K562 (cell line): ENCODE measurements around the gene ABHD12. TPM values are rescaled to one million over a fixed set of nuclear protein-coding genes. Genes with fewer than 3 reads are reported as not detected.

Experiments used
- CREBBP ChIP-seq: IDR thresholded peaks from one replicate; pipeline ENCODE4 v1.6.1; 2012; ENCODE audit warnings: low read depth, mild to moderate bottlenecking, control low read depth, inconsistent platforms, low read length
- ETV6 ChIP-seq, 3 experiments: fragments of 150-350 bp in 1 of 3; sonication (generic) in 1 of 3; formaldehyde crosslinking in 1 of 3; IDR thresholded peaks; 2 replicates each; pipeline versions ENCODE4 v1.6.1 to v1.8.0; 2014 to 2022; ENCODE audit warnings: borderline replicate concordance in 2 of 3, low read depth in 2 of 3, antibody characterized with exemption in 1 of 3, low read length in 1 of 3, mild to moderate bottlenecking in 1 of 3, missing genetic modification reagents in 1 of 3
- RCOR1 ChIP-seq, 2 experiments: IDR thresholded peaks; 2 replicates each; pipeline ENCODE4 v1.6.1; 2012; ENCODE audit warnings: low read depth in 2 of 2, low read length in 2 of 2, borderline replicate concordance in 1 of 2, improper control_type of control experiment in 1 of 2
- RERE ChIP-seq: sonication (generic); formaldehyde crosslinking; IDR thresholded peaks from 2 replicates; pipeline ENCODE4 v1.8.0; 2023; ENCODE audit warnings: missing genetic modification reagents, mild to moderate bottlenecking, borderline replicate concordance
- RHOXF2B ChIP-seq: fragments of 250-450 bp; sonication (Bioruptor Pico); conservative IDR thresholded peaks from 2 replicates; pipeline ENCODE4 v1.5.1; 2021
- ZNF778 ChIP-seq: fragments of 450-650 bp; formaldehyde crosslinking; IDR thresholded peaks from 2 replicates; pipeline ENCODE4 v1.4.0; 2020; ENCODE audit warnings: mild to moderate bottlenecking, moderate library complexity
- polyA plus RNA-seq, 8 experiments: library from polyadenylated mRNA; depleted of rRNA in 4 of 8; stranded (reverse) in 5 of 8; unstranded in 3 of 8; fragments of >200 nt; fragmentation: Nextera tagmentation in 2 of 8; fragmentation: Illumina TruSeq in 1 of 8; extraction: Ambion mirVana in 2 of 8; extraction: Trizol in 1 of 8; gene quantifications; 2 replicates each; pipeline versions ENCODE4 v1.2.1 to v1.2.3, GENCODE V29; 2011 to 2014; ENCODE audit warnings: inconsistent platforms in 1 of 8, missing spikeins in 1 of 8
- total RNA-seq, 7 experiments: library from RNA; depleted of rRNA in 6 of 7; stranded (reverse); fragments of >200 nt in 6 of 7; fragmentation: Illumina TruSeq in 2 of 7; extraction: Trizol in 2 of 7; gene quantifications; 2 replicates each; pipeline versions ENCODE4 v1.2.1 to v1.2.3, GENCODE V29; 2011 to 2021; ENCODE audit warnings: low replicate concordance in 1 of 7

The ABHD12 gene
- total and polyA plus RNA-seq, 9 of the 15 experiments (the other 6 are each of a cell fraction or from before 2014, with no cell fraction given): 0.65 to 15.6 (median 9.1) TPM

- TF ChIP-seq RERE (no peak), RHOXF2B (CRISPR knock-in tag) (no peak), ZNF778 (CRISPR knock-in tag) (no peak), CREBBP (no peak), ETV6 (IDR thresholded peaks at IDR 0.05; ENCODE audit: borderline replicate concordance in 1 of 2, low read depth in 2 of 2, low read length in 1 of 2) (no peak), ETV6 (CRISPR knock-in tag; IDR thresholded peaks at IDR 0.05; ENCODE audit: borderline replicate concordance) (no peak), RCOR1 (IDR thresholded peaks at IDR 0.05; ENCODE audit: borderline replicate concordance in 1 of 2, low read depth in 2 of 2, low read length in 2 of 2) (no peak)
Measured at GRCh38 chr20:25439328-25439727, 48.7 kb upstream of the ABHD12 start (continued).
